HepG2 (cell line): ENCODE measurements around the gene SLC25A44. TPM values are rescaled to one million over a fixed set of nuclear protein-coding genes. Genes with fewer than 3 reads are reported as not detected.
"Not testable (repeated sequence)": the region's sequence is repeated elsewhere in the genome, so short reads cannot be mapped to it uniquely, and the experiment has no call there.

Experiments used
- CTCF ChIP-seq: sonication (generic); formaldehyde crosslinking; IDR thresholded peaks from 2 replicates; pipeline ENCODE4 v1.5.0; 2020; ENCODE audit warnings: mild to moderate bottlenecking, missing genetic modification reagents, moderate library complexity
- HNF1A ChIP-seq, 2 experiments: sonication (generic) in 1 of 2; formaldehyde crosslinking in 1 of 2; IDR thresholded peaks; 2 replicates each; pipeline versions ENCODE4 v1.4.0 to v1.6.1; 2016 to 2020; ENCODE audit warnings: borderline replicate concordance in 1 of 2, low read depth in 1 of 2, mild to moderate bottlenecking in 1 of 2, missing genetic modification reagents in 1 of 2
- IRF2 ChIP-seq: IDR thresholded peaks from 2 replicates; pipeline ENCODE4 v1.6.1; 2018; ENCODE audit warnings: missing genetic modification reagents, missing compliant biosample characterization
- PHF21A ChIP-seq: sonication (generic); formaldehyde crosslinking; IDR thresholded peaks from 2 replicates; pipeline ENCODE4 v1.5.0; 2020; ENCODE audit warnings: mild to moderate bottlenecking, missing genetic modification reagents
- SALL1 ChIP-seq: sonication (generic); formaldehyde crosslinking; IDR thresholded peaks from 2 replicates; pipeline ENCODE4 v1.8.0; 2022; ENCODE audit warnings: mild to moderate bottlenecking, missing genetic modification reagents
- ZGPAT ChIP-seq: IDR thresholded peaks from 2 replicates; pipeline ENCODE4 v1.6.1; 2016; ENCODE audit warnings: mild to moderate bottlenecking
- ZNF792 ChIP-seq: IDR thresholded peaks from 2 replicates; pipeline ENCODE4 v1.6.1; 2016
- polyA plus RNA-seq, 8 experiments: library from polyadenylated mRNA; depleted of rRNA in 3 of 8; stranded (reverse) in 7 of 8; unstranded in 1 of 8; fragments of >200 nt; fragmentation: Illumina TruSeq in 4 of 8; extraction: Trizol in 4 of 8; gene quantifications; 2 replicates each; pipeline versions ENCODE4 v1.2.1 to v1.2.3, GENCODE V29; 2011 to 2016; ENCODE audit warnings: low read depth in 4 of 8, missing spikeins in 1 of 8, mixed read lengths in 1 of 8; ENCODE audit not compliant: insufficient read depth in 1 of 8
- total RNA-seq, 5 experiments: library from RNA; depleted of rRNA; stranded (reverse); fragments of >200 nt; fragmentation: Illumina TruSeq; extraction: Trizol; gene quantifications; 2 replicates each; pipeline ENCODE4 v1.2.3, GENCODE V29; 2016; ENCODE audit warnings: low read depth in 1 of 5

The SLC25A44 gene
- total and polyA plus RNA-seq, 2 of the 13 experiments (the other 11 are each of a cell fraction or from before 2014, with no cell fraction given): 10.7 to 13.4 TPM

- not testable (repeated sequence) for TF ChIP-seq HNF1A (IDR thresholded peaks at IDR 0.05; ENCODE audit: low read depth)
- TF ChIP-seq HNF1A (CRISPR knock-in tag; IDR thresholded peaks at IDR 0.05; ENCODE audit: borderline replicate concordance) (peak; percentile 44; the same call in 1 of the 2 replicates), ZNF792 (CRISPR knock-in tag) (0 out of 2 replicates have a peak, but pooled peaks have one; percentile 21), IRF2 (CRISPR knock-in tag) (0 out of 2 replicates have a peak, but pooled peaks have one; percentile 17), CTCF (CRISPR knock-in tag) (peak; percentile 12; the same call in 1 of the 2 replicates), ZGPAT (CRISPR knock-in tag) (0 out of 2 replicates have a peak, but pooled peaks have one; percentile 15), SALL1 (CRISPR knock-in tag) (peak; percentile 26; the same call in 1 of the 2 replicates), PHF21A (peak; percentile 20; the same call in 1 of the 2 replicates)
Measured at GRCh38 chr1:156181391-156181924, 12.4 kb upstream of the SLC25A44 start (continued).
